ENCODE data around the gene FNDC8. TPM values are rescaled to one million over a fixed set of nuclear protein-coding genes. Genes with fewer than 3 reads are reported as not detected.

The FNDC8 gene
- polyA plus RNA-seq, 1 of the 3 experiments (the other 2 are of a cell fraction), result not detected

DNA sequence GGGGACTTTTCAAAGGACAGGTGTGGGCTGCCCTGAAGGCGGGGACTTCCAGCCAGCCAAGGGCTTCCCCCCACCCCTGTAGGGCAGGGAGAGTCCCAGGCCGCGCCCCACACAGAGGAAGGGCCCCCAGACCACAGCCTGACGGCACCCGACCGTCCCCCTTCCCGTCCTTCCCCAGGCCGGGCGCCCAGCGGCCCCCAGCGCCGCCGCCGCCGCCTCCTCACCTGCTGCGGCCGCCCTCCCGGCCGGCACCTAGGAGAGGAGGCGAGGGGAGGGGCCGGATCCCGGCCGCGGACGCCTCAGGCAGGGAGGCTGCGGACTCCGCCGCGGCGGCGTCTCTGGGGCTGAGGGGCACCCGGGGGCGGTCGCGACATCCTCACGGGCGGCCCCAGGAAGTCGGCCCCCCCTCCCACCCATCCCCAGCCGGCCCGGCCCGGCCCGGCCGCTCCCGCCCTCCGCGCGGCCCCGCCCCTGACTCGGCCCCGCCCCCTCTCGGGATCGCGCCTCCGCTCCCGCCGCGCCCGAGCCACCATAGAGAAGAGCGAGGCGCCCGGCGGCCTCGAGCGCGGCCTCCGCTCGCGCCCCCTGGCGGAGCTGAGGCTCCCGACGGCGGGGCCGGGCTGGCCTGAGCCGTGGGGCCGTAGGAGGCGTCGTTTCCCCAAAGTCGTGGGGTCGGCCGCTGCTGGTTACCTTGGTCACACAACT is 32.4 kb upstream of the FNDC8 start:
- Histone ChIP-seq H3K27me3 (ENCODE audit: insufficient read depth) (no peaks in the 10 kb centered on the region), H3K9me3 (no peaks in the 10 kb centered on the region), H3K36me3 (replicated peaks in 1 of 2; ENCODE audit: control insufficient read depth in 1 of 2, insufficient read depth in 2 of 2, low read length in 1 of 2) (no peaks in the 10 kb centered on the region), H3K79me2 (ENCODE audit: insufficient read depth) (peaks cover 44% of the 10 kb centered on the region), H3K4me2 (peak overlapping the region; percentile 95), H3F3A (replicated peaks; ENCODE audit: insufficient read depth) (peaks cover 11% of the 10 kb centered on the region), H3K9ac (peak overlapping the region; percentile 86), H3K4me1 (ENCODE audit: control insufficient read depth in 1 of 2, insufficient read depth in 2 of 2, low read depth in 1 of 2, low read length in 1 of 2) (peaks cover 12 to 22% of the 10 kb centered on the region in 2 experiments; a peak in 3 of 4 replicates), H3K27ac (ENCODE audit: low read depth in 2 of 2, low read length in 1 of 2) (peak overlapping the region; percentile 71 to 81), H2AFZ (ENCODE audit: low read depth) (peak overlapping the region; percentile 86), H3K9me2 (no peaks in the 10 kb centered on the region), H3K4me3 (ENCODE audit: low read depth in 2 of 2, low read length in 1 of 2) (peak overlapping the region; percentile 83 to 92), H4K20me1 (ENCODE audit: insufficient read depth) (no peaks in the 10 kb centered on the region)
- CTCF ChIA-PET, result interaction anchor here (0.7 to 2.3 kb wide), 25 partner anchors 9 to 644 kb away, joined by 3 to 22 read pairs (median 4); partner anchors contain the start of gene RAD51D
- peak; percentile 96 for DNase-seq
- POLR2A ChIA-PET, result interaction anchor here (0.6 kb wide), 1 partner anchor 115 kb away, joined by 3 read pairs; no protein-coding TSS in a partner anchor
- 0% methylated on average over 17 of the region's 80 CpGs for WGBS (ENCODE audit: low lambda C conversion rate)
- TF ChIP-seq FOXM1 (IDR thresholded peaks at IDR 0.05; ENCODE audit: low read depth) (no peak), ELF1 (IDR thresholded peaks at IDR 0.05) (no peak), TCF12 (IDR thresholded peaks at IDR 0.05) (no peak; the same call in 1 of the 2 replicates), JUND (IDR thresholded peaks at IDR 0.05) (no peak), USF1 (IDR thresholded peaks at IDR 0.05; ENCODE audit: borderline replicate concordance, low read depth) (no peak), MXI1 (IDR thresholded peaks at IDR 0.05; ENCODE audit: low read depth, low read length) (peak; percentile 52; the same call in 1 of the 2 replicates), GATA2 (CRISPR knock-in tag; IDR thresholded peaks at IDR 0.05) (no peak), EP300 (IDR thresholded peaks at IDR 0.05; ENCODE audit: borderline replicate concordance in 1 of 2, low read depth in 1 of 2, low read length in 1 of 2) (0 out of 4 replicates have a peak, but pooled peaks of 1 of the 2 experiments have one; percentile 6), FOSL2 (IDR thresholded peaks at IDR 0.05; ENCODE audit: borderline replicate concordance, low read depth) (no peak), USF2 (IDR thresholded peaks at IDR 0.05; ENCODE audit: borderline replicate concordance, low read depth, low read length) (no peak), RAD21 (IDR thresholded peaks at IDR 0.05; ENCODE audit: low read length) (peak; percentile 57), NFIC (IDR thresholded peaks at IDR 0.05; ENCODE audit: borderline replicate concordance) (no peak), IRF3 (IDR thresholded peaks at IDR 0.05; ENCODE audit: low read depth, low read length) (no peak), NRF1 (IDR thresholded peaks at IDR 0.05; ENCODE audit: low read depth, low read length) (no peak), GABPA (IDR thresholded peaks at IDR 0.05; ENCODE audit: low read depth) (no peak), POLR2AphosphoS5 (IDR thresholded peaks at IDR 0.05; ENCODE audit: low read depth, low read length) (peak; percentile 27; the same call in 1 of the 2 replicates), MAX (IDR thresholded peaks at IDR 0.05; ENCODE audit: low read depth) (no peak; the same call in 1 of the 2 replicates), FOXJ3 (CRISPR knock-in tag; IDR thresholded peaks at IDR 0.05) (no peak), RXRA (IDR thresholded peaks at IDR 0.05; ENCODE audit: borderline replicate concordance, low read depth) (no peak), CTCF (IDR thresholded peaks at IDR 0.05) (peak; percentile 70)
- TF ChIP-seq, protein P1, sequence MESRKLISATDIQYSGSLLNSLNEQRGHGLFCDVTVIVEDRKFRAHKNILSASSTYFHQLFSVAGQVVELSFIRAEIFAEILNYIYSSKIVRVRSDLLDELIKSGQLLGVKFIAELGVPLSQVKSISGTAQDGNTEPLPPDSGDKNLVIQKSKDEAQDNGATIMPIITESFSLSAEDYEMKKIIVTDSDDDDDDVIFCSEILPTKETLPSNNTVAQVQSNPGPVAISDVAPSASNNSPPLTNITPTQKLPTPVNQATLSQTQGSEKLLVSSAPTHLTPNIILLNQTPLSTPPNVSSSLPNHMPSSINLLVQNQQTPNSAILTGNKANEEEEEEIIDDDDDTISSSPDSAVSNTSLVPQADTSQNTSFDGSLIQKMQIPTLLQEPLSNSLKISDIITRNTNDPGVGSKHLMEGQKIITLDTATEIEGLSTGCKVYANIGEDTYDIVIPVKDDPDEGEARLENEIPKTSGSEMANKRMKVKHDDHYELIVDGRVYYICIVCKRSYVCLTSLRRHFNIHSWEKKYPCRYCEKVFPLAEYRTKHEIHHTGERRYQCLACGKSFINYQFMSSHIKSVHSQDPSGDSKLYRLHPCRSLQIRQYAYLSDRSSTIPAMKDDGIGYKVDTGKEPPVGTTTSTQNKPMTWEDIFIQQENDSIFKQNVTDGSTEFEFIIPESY (IDR thresholded peaks at IDR 0.05; ENCODE audit: borderline replicate concordance, low read depth), result no peak
- TF ChIP-seq, protein P2, sequence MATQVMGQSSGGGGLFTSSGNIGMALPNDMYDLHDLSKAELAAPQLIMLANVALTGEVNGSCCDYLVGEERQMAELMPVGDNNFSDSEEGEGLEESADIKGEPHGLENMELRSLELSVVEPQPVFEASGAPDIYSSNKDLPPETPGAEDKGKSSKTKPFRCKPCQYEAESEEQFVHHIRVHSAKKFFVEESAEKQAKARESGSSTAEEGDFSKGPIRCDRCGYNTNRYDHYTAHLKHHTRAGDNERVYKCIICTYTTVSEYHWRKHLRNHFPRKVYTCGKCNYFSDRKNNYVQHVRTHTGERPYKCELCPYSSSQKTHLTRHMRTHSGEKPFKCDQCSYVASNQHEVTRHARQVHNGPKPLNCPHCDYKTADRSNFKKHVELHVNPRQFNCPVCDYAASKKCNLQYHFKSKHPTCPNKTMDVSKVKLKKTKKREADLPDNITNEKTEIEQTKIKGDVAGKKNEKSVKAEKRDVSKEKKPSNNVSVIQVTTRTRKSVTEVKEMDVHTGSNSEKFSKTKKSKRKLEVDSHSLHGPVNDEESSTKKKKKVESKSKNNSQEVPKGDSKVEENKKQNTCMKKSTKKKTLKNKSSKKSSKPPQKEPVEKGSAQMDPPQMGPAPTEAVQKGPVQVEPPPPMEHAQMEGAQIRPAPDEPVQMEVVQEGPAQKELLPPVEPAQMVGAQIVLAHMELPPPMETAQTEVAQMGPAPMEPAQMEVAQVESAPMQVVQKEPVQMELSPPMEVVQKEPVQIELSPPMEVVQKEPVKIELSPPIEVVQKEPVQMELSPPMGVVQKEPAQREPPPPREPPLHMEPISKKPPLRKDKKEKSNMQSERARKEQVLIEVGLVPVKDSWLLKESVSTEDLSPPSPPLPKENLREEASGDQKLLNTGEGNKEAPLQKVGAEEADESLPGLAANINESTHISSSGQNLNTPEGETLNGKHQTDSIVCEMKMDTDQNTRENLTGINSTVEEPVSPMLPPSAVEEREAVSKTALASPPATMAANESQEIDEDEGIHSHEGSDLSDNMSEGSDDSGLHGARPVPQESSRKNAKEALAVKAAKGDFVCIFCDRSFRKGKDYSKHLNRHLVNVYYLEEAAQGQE (IDR thresholded peaks at IDR 0.05; ENCODE audit: low read depth, low read length), result no peak
